Neutrophil (primary cell): ENCODE results near the gene RBBP5.

Experiments used
- H3K27ac ChIP-seq: fragments of 200-600 bp; sonication (generic); 2 replicates; pipeline ENCODE4 v1.5.1; 2016; ENCODE audit warnings: mild to moderate bottlenecking, moderate library complexity
- H3K27me3 ChIP-seq: fragments of 200-600 bp; sonication (generic); 2 replicates; pipeline ENCODE4 v1.6.0; 2016; ENCODE audit warnings: mild to moderate bottlenecking
- H3K36me3 ChIP-seq: fragments of 200-600 bp; sonication (generic); 2 replicates; pipeline ENCODE4 v1.5.1; 2017
- H3K4me1 ChIP-seq, 2 experiments: fragments of 200-600 bp in 1 of 2; sonication (generic) in 1 of 2; 1 replicate in 1 of 2; 2 replicates in 1 of 2; pipeline versions ENCODE4 v1.5.1 to v1.6.1; 2013 to 2016; ENCODE audit warnings: low read depth in 1 of 2, low read length in 1 of 2, mild to moderate bottlenecking in 1 of 2, moderate library complexity in 1 of 2; ENCODE audit not compliant: control insufficient read depth in 1 of 2, insufficient read depth in 1 of 2
- H3K4me3 ChIP-seq, 2 experiments: fragments of 200-600 bp in 1 of 2; sonication (generic) in 1 of 2; 1 replicate in 1 of 2; 2 replicates in 1 of 2; pipeline ENCODE4 v1.5.1; 2013 to 2016; ENCODE audit warnings: low read depth in 1 of 2, low read length in 1 of 2, mild to moderate bottlenecking in 1 of 2, moderate library complexity in 1 of 2
- H3K9me3 ChIP-seq: fragments of 200-600 bp; sonication (generic); 2 replicates; pipeline ENCODE4 v1.5.1; 2016
- TF ChIP-seq, protein P1 (sequence below): fragments of 200-600 bp; sonication (generic); IDR thresholded peaks from 2 replicates; pipeline ENCODE4 v1.5.1; 2016; ENCODE audit warnings: antibody characterized with exemption

Gene RBBP5

DNA sequence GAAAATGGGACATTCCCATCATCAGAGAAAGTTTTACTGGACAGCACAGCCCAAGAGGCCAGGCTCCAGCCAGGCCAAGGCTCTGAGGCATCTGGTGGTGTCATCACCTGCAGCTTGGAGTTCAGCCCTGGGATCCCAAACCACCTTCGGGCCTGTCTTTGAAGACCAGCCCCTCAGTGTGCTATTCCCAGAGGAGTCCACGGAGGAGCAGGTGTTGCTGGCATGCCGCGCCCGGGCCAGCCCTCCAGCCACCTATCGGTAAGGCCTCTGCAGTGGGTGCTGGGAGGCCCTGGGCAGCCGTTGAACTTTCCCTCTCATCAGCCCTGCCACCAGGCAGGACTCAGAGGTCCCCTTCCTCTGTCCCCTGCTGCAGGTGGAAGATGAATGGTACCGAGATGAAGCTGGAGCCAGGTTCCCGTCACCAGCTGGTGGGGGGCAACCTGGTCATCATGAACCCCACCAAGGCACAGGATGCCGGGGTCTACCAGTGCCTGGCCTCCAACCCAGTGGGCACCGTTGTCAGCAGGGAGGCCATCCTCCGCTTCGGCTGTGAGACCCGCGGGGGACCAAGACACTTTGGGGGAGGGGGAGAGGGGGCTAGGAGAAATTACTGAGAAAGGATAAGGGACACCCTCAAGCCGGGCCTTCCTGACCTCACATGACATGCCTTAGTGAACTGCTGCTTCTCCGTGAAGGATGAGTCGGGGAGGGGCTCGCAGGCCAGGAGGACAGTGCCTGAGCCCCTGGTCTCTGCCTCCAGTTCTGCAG, 63.8 kb downstream of the RBBP5 start:
- Histone ChIP-seq H3K4me1 (peaks cover 3 to 10% of the 10 kb centered on the region in 2 experiments), H3K27ac (no peak overlapping the region), H3K27me3 (no peaks in the 10 kb centered on the region), H3K9me3 (no peaks in the 10 kb centered on the region), H3K4me3 (no peak overlapping the region), H3K36me3 (no peaks in the 10 kb centered on the region)
- TF ChIP-seq, protein P1, sequence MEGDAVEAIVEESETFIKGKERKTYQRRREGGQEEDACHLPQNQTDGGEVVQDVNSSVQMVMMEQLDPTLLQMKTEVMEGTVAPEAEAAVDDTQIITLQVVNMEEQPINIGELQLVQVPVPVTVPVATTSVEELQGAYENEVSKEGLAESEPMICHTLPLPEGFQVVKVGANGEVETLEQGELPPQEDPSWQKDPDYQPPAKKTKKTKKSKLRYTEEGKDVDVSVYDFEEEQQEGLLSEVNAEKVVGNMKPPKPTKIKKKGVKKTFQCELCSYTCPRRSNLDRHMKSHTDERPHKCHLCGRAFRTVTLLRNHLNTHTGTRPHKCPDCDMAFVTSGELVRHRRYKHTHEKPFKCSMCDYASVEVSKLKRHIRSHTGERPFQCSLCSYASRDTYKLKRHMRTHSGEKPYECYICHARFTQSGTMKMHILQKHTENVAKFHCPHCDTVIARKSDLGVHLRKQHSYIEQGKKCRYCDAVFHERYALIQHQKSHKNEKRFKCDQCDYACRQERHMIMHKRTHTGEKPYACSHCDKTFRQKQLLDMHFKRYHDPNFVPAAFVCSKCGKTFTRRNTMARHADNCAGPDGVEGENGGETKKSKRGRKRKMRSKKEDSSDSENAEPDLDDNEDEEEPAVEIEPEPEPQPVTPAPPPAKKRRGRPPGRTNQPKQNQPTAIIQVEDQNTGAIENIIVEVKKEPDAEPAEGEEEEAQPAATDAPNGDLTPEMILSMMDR: no peak

DNA sequence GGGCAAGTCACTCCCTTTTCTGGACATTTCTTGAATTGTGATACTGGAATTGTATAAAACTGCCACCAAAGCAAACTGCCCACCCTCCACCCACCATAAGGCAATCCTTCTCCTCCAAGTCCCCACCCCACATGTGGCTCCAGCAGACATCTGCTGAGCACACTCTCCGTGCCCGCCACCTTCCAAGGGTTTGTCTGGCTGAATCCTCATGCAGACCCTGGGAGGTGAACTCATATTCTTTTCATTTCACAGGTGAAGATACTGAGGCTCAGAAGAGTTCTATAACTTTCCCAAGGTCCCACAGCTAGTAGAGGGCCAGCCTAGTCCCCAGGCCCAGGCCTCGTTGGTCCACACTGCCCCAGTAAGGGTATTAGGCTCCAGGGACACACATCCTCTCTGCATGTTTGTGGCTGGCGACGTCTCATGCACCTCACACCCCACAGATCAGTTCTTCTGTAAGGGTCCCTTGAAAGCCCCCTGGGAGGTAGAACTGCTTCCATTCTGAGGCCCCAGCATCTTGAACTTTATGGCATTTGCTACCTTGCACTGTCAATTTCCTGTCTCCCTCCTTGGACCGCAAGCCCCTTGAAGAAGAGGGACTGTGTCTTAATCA, 64.7 kb downstream of the RBBP5 start:
- H3K4me1 ChIP-seq: peaks cover 3 to 10% of the 10 kb centered on the region in 2 experiments
- H3K27me3 ChIP-seq: no peaks in the 10 kb centered on the region
- no peaks in the 10 kb centered on the region for H3K36me3 ChIP-seq
- TF ChIP-seq, protein P1: no peak
- no peak overlapping the region for H3K27ac ChIP-seq
- no peaks in the 10 kb centered on the region for H3K9me3 ChIP-seq
- H3K4me3 ChIP-seq: no peak overlapping the region

DNA sequence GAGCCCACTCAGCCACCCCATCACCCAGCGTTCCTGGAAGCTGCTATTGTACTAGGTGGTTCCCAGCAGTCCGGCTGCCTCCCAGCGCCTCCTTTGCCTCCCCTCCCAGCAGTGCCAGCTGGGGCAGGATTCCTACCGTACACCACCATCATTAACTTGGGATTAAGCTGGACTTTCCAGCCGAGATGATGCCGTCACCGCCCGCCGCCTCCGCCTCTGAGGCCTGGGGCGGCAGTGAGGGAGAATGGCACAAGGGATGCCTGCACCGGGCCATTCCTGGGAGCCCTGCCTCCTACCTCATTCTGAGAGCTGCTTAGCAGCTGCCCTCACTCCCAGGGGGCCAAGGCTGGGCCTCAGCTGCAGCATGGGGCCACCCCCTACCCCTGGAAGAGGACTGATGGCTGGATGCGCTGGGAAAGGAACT, 65.6 kb downstream of the RBBP5 start:
- Histone ChIP-seq H3K36me3 (no peaks in the 10 kb centered on the region), H3K27ac (no peak overlapping the region), H3K4me1 (peaks cover 0 to 3% of the 10 kb centered on the region in 2 experiments), H3K9me3 (no peaks in the 10 kb centered on the region), H3K4me3 (no peak overlapping the region), H3K27me3 (no peaks in the 10 kb centered on the region)
- TF ChIP-seq, protein P1: no peak

DNA sequence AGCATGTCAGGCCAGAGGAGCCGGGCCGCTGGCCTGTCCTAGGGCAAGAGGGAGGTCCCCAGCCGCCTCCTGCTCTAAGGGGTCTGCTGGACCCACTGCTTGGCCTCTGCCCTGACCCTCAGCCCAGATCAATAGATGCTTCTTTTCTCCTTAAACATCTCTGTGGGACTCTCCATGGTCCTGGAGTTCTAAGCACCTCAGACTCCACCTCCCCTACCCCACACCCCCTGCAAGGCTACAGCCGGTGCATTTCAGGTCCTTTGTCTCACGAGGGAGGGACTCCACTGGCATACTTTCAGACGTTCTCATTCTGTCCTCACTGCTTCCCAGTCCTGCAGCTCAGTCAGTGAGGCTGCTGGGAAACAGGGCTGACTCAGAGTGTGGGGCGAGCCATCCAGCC, 67.8 kb downstream of the RBBP5 start:
- Histone ChIP-seq H3K27ac (no peak overlapping the region), H3K9me3 (no peaks in the 10 kb centered on the region), H3K4me3 (no peak overlapping the region), H3K4me1 (no peaks in the 10 kb centered on the region), H3K27me3 (no peaks in the 10 kb centered on the region), H3K36me3 (no peaks in the 10 kb centered on the region)
- TF ChIP-seq, protein P1: no peak

DNA sequence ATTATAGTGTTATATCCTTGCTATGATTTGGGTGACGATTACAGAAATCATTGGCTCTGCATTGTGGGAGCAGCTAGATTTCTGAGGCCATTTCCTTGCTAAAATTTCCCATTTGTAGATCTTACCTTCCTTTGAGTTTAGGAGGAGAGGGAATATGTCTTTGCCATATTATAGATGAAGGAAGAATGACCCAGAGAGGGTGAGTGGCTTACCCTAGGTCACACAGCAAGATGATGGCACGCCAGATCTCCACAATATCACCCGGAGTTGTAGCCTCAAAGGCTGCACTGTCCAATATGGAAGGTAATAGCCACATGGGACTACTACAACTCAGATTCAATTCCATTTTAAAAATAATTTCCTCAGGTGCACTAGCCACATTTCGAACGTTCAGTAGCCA, 68.5 kb downstream of the RBBP5 start:
- Histone ChIP-seq H3K27ac (no peak overlapping the region), H3K4me3 (no peak overlapping the region), H3K9me3 (no peaks in the 10 kb centered on the region), H3K27me3 (peaks cover under 1% of the 10 kb centered on the region), H3K4me1 (no peaks in the 10 kb centered on the region), H3K36me3 (no peaks in the 10 kb centered on the region)
- TF ChIP-seq, protein P1: no peak
